ENCODE measurements around the gene ARSB.
A peak's percentile ranks its signal among the peaks of the same experiment; 100 is the strongest.

ARSB gene

GRCh38 chr5:78890667-78891379 lies 94.3 kb downstream of the ARSB start:
- in situ Hi-C loops (cut with HindIII; ENCODE audit: low pct_ligation_motif_present, low sequenced_read_pairs), result no loop called here

GRCh38 chr5:78889369-78890140 lies 95.6 kb downstream of the ARSB start:
- Histone ChIP-seq H3K4me3 (ENCODE audit: low read depth, low read length) (no peak overlapping the region), H3K27ac (no peak overlapping the region), H3K27me3 (replicated peaks) (no peaks in the 10 kb centered on the region), H3K36me3 (replicated peaks) (no peaks in the 10 kb centered on the region)
- TF ChIP-seq CTCF (IDR thresholded peaks at IDR 0.05; ENCODE audit: low read depth, low read length, missing control alignments), result no peak
- in situ Hi-C loops (cut with HindIII; ENCODE audit: low pct_ligation_motif_present, low sequenced_read_pairs), result no loop called here
- peak; percentile 64 for DNase-seq

More at GRCh38 chr5:78890667-78891379, 94.3 kb downstream of the ARSB start:
- Histone ChIP-seq H3K27me3 (replicated peaks) (no peaks in the 10 kb centered on the region), H3K36me3 (replicated peaks) (no peaks in the 10 kb centered on the region), H3K4me3 (ENCODE audit: low read depth, low read length) (no peak overlapping the region), H3K27ac (no peak overlapping the region)
- no peak for TF ChIP-seq CTCF (IDR thresholded peaks at IDR 0.05; ENCODE audit: low read depth, low read length, missing control alignments)
- DNase-seq, result no peak

- Histone ChIP-seq H3K4me3 (ENCODE audit: low read depth, low read length) (no peak overlapping the region), H3K27ac (no peak overlapping the region), H3K27me3 (replicated peaks) (no peaks in the 10 kb centered on the region), H3K36me3 (replicated peaks) (no peaks in the 10 kb centered on the region)
- in situ Hi-C loops (cut with HindIII; ENCODE audit: low pct_ligation_motif_present, low sequenced_read_pairs), result no loop called here
- DNase-seq, result no peak
- TF ChIP-seq CTCF (IDR thresholded peaks at IDR 0.05; ENCODE audit: low read depth, low read length, missing control alignments), result no peak
Measured at GRCh38 chr5:78888580-78889368, 96.3 kb downstream of the ARSB start.

GRCh38 chr5:78887384-78888118 lies 97.6 kb downstream of the ARSB start:
- no peak for DNase-seq
- no peak for TF ChIP-seq CTCF (IDR thresholded peaks at IDR 0.05; ENCODE audit: low read depth, low read length, missing control alignments)
- Histone ChIP-seq H3K27me3 (replicated peaks) (no peaks in the 10 kb centered on the region), H3K4me3 (ENCODE audit: low read depth, low read length) (no peak overlapping the region), H3K36me3 (replicated peaks) (no peaks in the 10 kb centered on the region), H3K27ac (no peak overlapping the region)
- in situ Hi-C loops (cut with HindIII; ENCODE audit: low pct_ligation_motif_present, low sequenced_read_pairs), result no loop called here

- in situ Hi-C loops (cut with HindIII; ENCODE audit: low pct_ligation_motif_present, low sequenced_read_pairs), result no loop called here
- TF ChIP-seq CTCF (IDR thresholded peaks at IDR 0.05; ENCODE audit: low read depth, low read length, missing control alignments), result peak; percentile 59
- Histone ChIP-seq H3K4me3 (ENCODE audit: low read depth, low read length) (no peak overlapping the region), H3K36me3 (replicated peaks) (no peaks in the 10 kb centered on the region), H3K27ac (no peak overlapping the region), H3K27me3 (replicated peaks) (no peaks in the 10 kb centered on the region)
- no peak for DNase-seq
Measured at GRCh38 chr5:78886341-78887230, 98.5 kb downstream of the ARSB start.

All from brain microvascular endothelial cell (primary cell).